ENCODE results near the gene LCE2C.
"Not testable (repeated sequence)": the region's sequence is repeated elsewhere in the genome, so short reads cannot be mapped to it uniquely, and the experiment has no call there.

LCE2C gene

GRCh38 chr1:152654110-152654509 lies 21.0 kb upstream of the LCE2C start:
- DNase-seq (ENCODE audit: low read depth), result peak; percentile 63
- peak; percentile 74 for TF ChIP-seq CTCF (conservative IDR thresholded peaks at IDR 0.05; ENCODE audit: control insufficient read depth, insufficient read depth, low read depth, low read length)
- H3K4me3 ChIP-seq (ENCODE audit: control insufficient read depth, low read depth, low read length), result no peak overlapping the region

- H3K4me3 ChIP-seq (ENCODE audit: control insufficient read depth, low read depth, low read length), result no peak overlapping the region
- no peak for TF ChIP-seq CTCF (conservative IDR thresholded peaks at IDR 0.05; ENCODE audit: control insufficient read depth, insufficient read depth, low read depth, low read length)
- no peak for DNase-seq (ENCODE audit: low read depth)
Measured at GRCh38 chr1:152656459-152656858, 18.6 kb upstream of the LCE2C start.

GRCh38 chr1:152657677-152658076 lies 17.4 kb upstream of the LCE2C start:
- no peak for TF ChIP-seq CTCF (conservative IDR thresholded peaks at IDR 0.05; ENCODE audit: control insufficient read depth, insufficient read depth, low read depth, low read length)
- no peak overlapping the region for H3K4me3 ChIP-seq (ENCODE audit: control insufficient read depth, low read depth, low read length)
- DNase-seq (ENCODE audit: low read depth), result no peak

GRCh38 chr1:152658649-152659048 lies 16.4 kb upstream of the LCE2C start:
- no peak for TF ChIP-seq CTCF (conservative IDR thresholded peaks at IDR 0.05; ENCODE audit: control insufficient read depth, insufficient read depth, low read depth, low read length)
- no peak for DNase-seq (ENCODE audit: low read depth)

GRCh38 chr1:152663098-152663497 lies 12.0 kb upstream of the LCE2C start, which contains the start of gene LCE2D:
TSS of gene LCE2D (plus strand) at chr1:152663380. CDS start at chr1:152664106, 726 bp downstream.
- DNase-seq (ENCODE audit: low read depth), result no peak
- no peak for TF ChIP-seq CTCF (conservative IDR thresholded peaks at IDR 0.05; ENCODE audit: control insufficient read depth, insufficient read depth, low read depth, low read length)
- H3K4me3 ChIP-seq (ENCODE audit: control insufficient read depth, low read depth, low read length), result no peak within 1 kb of the TSS

More at GRCh38 chr1:152658649-152659048, 16.4 kb upstream of the LCE2C start:
- no peak overlapping the region for H3K4me3 ChIP-seq (ENCODE audit: control insufficient read depth, low read depth, low read length)

- not testable (repeated sequence) for DNase-seq (ENCODE audit: low read depth); H3K4me3 ChIP-seq (ENCODE audit: control insufficient read depth, low read depth, low read length)
Measured at GRCh38 chr1:152666171-152666570, 8.9 kb upstream of the LCE2C start.

GRCh38 chr1:152667648-152668047 lies 7.4 kb upstream of the LCE2C start:
- no peak for TF ChIP-seq CTCF (conservative IDR thresholded peaks at IDR 0.05; ENCODE audit: control insufficient read depth, insufficient read depth, low read depth, low read length)
- DNase-seq (ENCODE audit: low read depth), result no peak
- no peak overlapping the region for H3K4me3 ChIP-seq (ENCODE audit: control insufficient read depth, low read depth, low read length)

Data from fibroblast of mammary gland (primary cell).